ENCODE measurements around the gene TOM1L2. TPM values are rescaled to one million over a fixed set of nuclear protein-coding genes. Genes with fewer than 3 reads are reported as not detected.
A peak's percentile ranks its signal among the peaks of the same experiment; 100 is the strongest.

The TOM1L2 gene
- total RNA-seq, 1 experiment from 2014 or later, result 24.1 TPM

GRCh38 chr17:17832032-17832363, 140.2 kb downstream of the TOM1L2 start (continued):
- TF ChIP-seq ZBTB33 (IDR thresholded peaks at IDR 0.05; ENCODE audit: extremely low read depth, insufficient replicate concordance, low read length) (no peak), CTCF (IDR thresholded peaks at IDR 0.05 in 2 of 3, conservative IDR thresholded peaks at IDR 0.05 in 1 of 3; ENCODE audit: borderline replicate concordance in 1 of 3, insufficient read depth in 1 of 3, low read depth in 2 of 3, low read length in 2 of 3) (no peak), ATF3 (IDR thresholded peaks at IDR 0.05) (no peak), MAX (IDR thresholded peaks at IDR 0.05) (no peak), SP1 (IDR thresholded peaks at IDR 0.05; ENCODE audit: low read depth) (no peak)

GRCh38 chr17:17831208-17832031, 140.8 kb downstream of the TOM1L2 start:
- Histone ChIP-seq H3K4me1 (ENCODE audit: control insufficient read depth in 1 of 2, insufficient read depth in 2 of 2, low read length in 2 of 2) (peaks cover 59 to 84% of the 10 kb centered on the region in 2 experiments), H3K9ac (ENCODE audit: low read length) (peak overlapping the region; percentile 10; the same call in 1 of the 2 replicates), H3K4me2 (ENCODE audit: low read length) (no peak overlapping the region), H3K79me2 (ENCODE audit: insufficient read depth, low read length) (peaks cover 96% of the 10 kb centered on the region), H3K9me2 (ENCODE audit: insufficient read depth) (no peaks in the 10 kb centered on the region), H4K20me1 (ENCODE audit: insufficient read depth) (no peaks in the 10 kb centered on the region), H2AFZ (ENCODE audit: low read depth, low read length, poor library complexity, severe bottlenecking) (no peak overlapping the region), H3K27me3 (ENCODE audit: insufficient read depth, low read length) (no peaks in the 10 kb centered on the region), H3K4me3 (replicated peaks in 1 of 2; ENCODE audit: low read depth in 1 of 2, low read length in 2 of 2) (no peak overlapping the region), H3K36me3 (ENCODE audit: control insufficient read depth in 1 of 2, insufficient read depth in 2 of 2, low read length in 2 of 2) (peaks cover 3 to 39% of the 10 kb centered on the region in 2 experiments; a peak in 2 of 4 replicates), H3K9me3 (ENCODE audit: control insufficient read depth in 1 of 2, insufficient read depth in 1 of 2, low read depth in 1 of 2, low read length in 2 of 2) (no peaks in the 10 kb centered on the region), H3K27ac (ENCODE audit: low read depth, low read length) (peak overlapping the region; percentile 48; the same call in 1 of the 2 replicates)
- ChIA-PET CTCF (no interaction called here), POLR2A (no interaction called here), RAD21 (ENCODE audit: low non-redundant PET in 1 of 2, low total read pairs in 2 of 2, uncharacterized antibody in 2 of 2, unreplicated experiment in 2 of 2) (no interaction called here)
- TF ChIP-seq ZBTB33 (IDR thresholded peaks at IDR 0.05; ENCODE audit: extremely low read depth, insufficient replicate concordance, low read length) (no peak), ZFX (IDR thresholded peaks at IDR 0.05) (no peak), YY1 (IDR thresholded peaks at IDR 0.05; ENCODE audit: extremely low read depth, insufficient replicate concordance, low read depth, low read length) (no peak), ATF3 (IDR thresholded peaks at IDR 0.05) (no peak), POLR2AphosphoS5 (IDR thresholded peaks at IDR 0.05; ENCODE audit: low read depth, low read length) (peak; percentile 32; the same call in 1 of the 2 replicates), SIN3A (IDR thresholded peaks at IDR 0.05; ENCODE audit: low read depth) (no peak)
- ATAC-seq (no peak), DNase-seq (ENCODE audit: low read depth, low spot score) (no peak)
- BruUV-seq (replicated peaks), result no TSS peak
- intact Hi-C loops (cut with micrococcal nuclease), result loop anchor here (10.0 kb wide), 1 partner anchor 147 kb away; the partner anchor contains the start of gene RAI1
